ENCODE data around the gene IGFL4. TPM values are rescaled to one million over a fixed set of nuclear protein-coding genes. Genes with fewer than 3 reads are reported as not detected.

Gene IGFL4
- total RNA-seq, 4 donors from 2014 or later, result not detected

GRCh38 chr19:45999653-46000121 lies 41.1 kb downstream of the IGFL4 start:
- WGBS, 2 donors (ENCODE audit: low coverage in 1 of 2), result 36 to 56% methylated on average over 3 to 14 of the region's 14 CpGs
- no peak for DNase-seq
- H3K36me3 ChIP-seq, result no peaks in the 10 kb centered on the region
- TF ChIP-seq EP300 (IDR thresholded peaks at IDR 0.05; ENCODE audit: low read depth) (no peak), POLR2A (IDR thresholded peaks at IDR 0.05) (no peak), CTCF (IDR thresholded peaks at IDR 0.05) (no peak), POLR2AphosphoS5 (IDR thresholded peaks at IDR 0.05) (no peak)
- intact Hi-C loops (cut with DNase I; ENCODE audit: low total_unique reads) (loop anchor here (5.0 kb wide), 1 partner anchor 908 kb away; no protein-coding TSS in a partner anchor), in situ Hi-C loops (cut with MboI; ENCODE audit: low pct_ligation_motif_present in 1 of 4, low pct_unique_long_range_greater_than_20kb in 1 of 4, low sequenced_read_pairs in 3 of 4) (no loop called here)
- H3K27me3 ChIP-seq, result no peaks in the 10 kb centered on the region
- no peak overlapping the region for H3K4me3 ChIP-seq
- H3K27ac ChIP-seq, result no peak overlapping the region
- peaks cover 13 to 19% (median 15%) of the 10 kb centered on the region in 4 donors for H3K4me1 ChIP-seq
- H3K9me3 ChIP-seq, result no peaks in the 10 kb centered on the region

DNA sequence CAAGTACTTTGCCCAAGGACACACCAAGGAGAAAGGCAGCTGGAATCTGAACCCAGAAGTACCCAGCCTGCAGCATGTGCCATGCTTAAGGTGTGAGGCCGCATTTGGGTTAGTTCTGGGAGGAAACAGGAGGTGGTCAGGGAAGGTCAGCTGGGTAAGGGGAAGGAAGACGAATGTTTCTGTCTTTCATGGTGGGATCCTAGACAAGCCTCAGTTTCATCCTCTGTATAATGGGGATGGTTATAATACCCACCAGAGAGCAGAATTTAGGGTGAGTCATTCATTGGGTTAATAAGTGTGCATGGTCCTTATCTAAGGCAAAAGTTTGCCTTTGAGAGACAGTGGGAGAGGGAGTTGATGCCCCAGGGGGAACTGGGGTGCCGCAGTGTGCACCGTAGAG lies 42.0 kb downstream of the IGFL4 start:
- in situ Hi-C loops (cut with MboI; ENCODE audit: low pct_ligation_motif_present in 1 of 4, low pct_unique_long_range_greater_than_20kb in 1 of 4, low sequenced_read_pairs in 3 of 4), result no loop called here
- 94 to 95% methylated on average over 4 of the region's 4 CpGs for WGBS, 2 donors (ENCODE audit: low coverage in 1 of 2)

GRCh38 chr19:45996933-45997332 lies 43.9 kb downstream of the IGFL4 start:
- DNase-seq, result no peak
- intact Hi-C loops (cut with DNase I; ENCODE audit: low total_unique reads), result loop anchor here (5.0 kb wide), 1 partner anchor 910 kb away; no protein-coding TSS in a partner anchor
- Histone ChIP-seq H3K4me1 (peaks cover 15 to 20% (median 18%) of the 10 kb centered on the region in 4 donors), H3K9me3 (no peaks in the 10 kb centered on the region), H3K27me3 (no peaks in the 10 kb centered on the region), H3K36me3 (no peaks in the 10 kb centered on the region), H3K27ac (no peak overlapping the region), H3K4me3 (no peak overlapping the region)
- in situ Hi-C loops (cut with MboI; ENCODE audit: low pct_ligation_motif_present in 1 of 4, low pct_unique_long_range_greater_than_20kb in 1 of 4, low sequenced_read_pairs in 3 of 4), result no loop called here
- WGBS, 2 donors (ENCODE audit: low coverage in 1 of 2), result 91 to 93% methylated on average over 6 to 8 of the region's 8 CpGs
- no peak for TF ChIP-seq POLR2AphosphoS5 (IDR thresholded peaks at IDR 0.05)
- no peak for TF ChIP-seq POLR2A (IDR thresholded peaks at IDR 0.05)
- no peak for TF ChIP-seq EP300 (IDR thresholded peaks at IDR 0.05; ENCODE audit: low read depth)
- no peak for TF ChIP-seq CTCF (IDR thresholded peaks at IDR 0.05)

More for the DNA sequence above, 42.0 kb downstream of the IGFL4 start:
- no peaks in the 10 kb centered on the region for H3K36me3 ChIP-seq
- H3K4me1 ChIP-seq, result peaks cover 15 to 20% (median 18%) of the 10 kb centered on the region in 4 donors
- no peak overlapping the region for H3K4me3 ChIP-seq
- H3K27me3 ChIP-seq, result no peaks in the 10 kb centered on the region
- TF ChIP-seq POLR2AphosphoS5 (IDR thresholded peaks at IDR 0.05) (no peak), EP300 (IDR thresholded peaks at IDR 0.05; ENCODE audit: low read depth) (no peak), CTCF (IDR thresholded peaks at IDR 0.05) (no peak), POLR2A (IDR thresholded peaks at IDR 0.05) (no peak)
- H3K9me3 ChIP-seq, result no peaks in the 10 kb centered on the region
- no peak overlapping the region for H3K27ac ChIP-seq
- DNase-seq, result no peak
- intact Hi-C loops (cut with DNase I; ENCODE audit: low total_unique reads), result loop anchor here (5.0 kb wide), 1 partner anchor 908 kb away; no protein-coding TSS in a partner anchor

DNA sequence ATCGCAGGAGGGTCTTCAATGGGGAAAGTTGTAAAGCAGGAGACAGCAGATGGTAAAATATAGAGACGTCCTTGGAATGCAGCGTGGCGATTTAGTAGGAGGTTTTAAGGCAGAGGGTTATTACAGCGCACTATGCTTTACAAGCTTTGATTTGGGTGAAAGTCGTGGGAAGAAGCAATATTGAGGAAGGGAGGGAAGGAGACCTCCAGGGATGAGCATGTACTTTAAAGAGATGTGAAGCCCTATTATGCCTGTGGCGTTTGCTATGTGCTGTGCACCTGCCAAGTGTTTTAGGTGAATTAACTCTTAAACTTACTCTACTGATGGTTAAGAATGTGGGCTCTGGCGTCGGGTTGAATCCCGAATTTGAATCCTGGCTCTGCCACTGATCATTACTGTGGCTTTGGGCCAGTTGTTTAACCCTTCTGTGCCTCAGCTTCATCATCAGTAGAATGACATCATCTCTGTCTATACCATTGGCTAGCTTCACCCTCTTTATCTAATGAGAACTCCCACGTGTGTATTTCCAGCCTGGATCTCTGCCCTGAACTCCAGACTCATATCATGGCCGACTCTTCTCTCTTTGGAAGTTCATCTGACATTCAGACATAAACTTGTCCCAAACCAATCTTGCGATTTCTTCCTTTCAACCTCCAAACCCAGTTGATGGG lies 45.0 kb downstream of the IGFL4 start:
- TF ChIP-seq POLR2A (IDR thresholded peaks at IDR 0.05) (no peak), CTCF (IDR thresholded peaks at IDR 0.05) (no peak), POLR2AphosphoS5 (IDR thresholded peaks at IDR 0.05) (no peak)
- in situ Hi-C loops (cut with MboI; ENCODE audit: low pct_ligation_motif_present in 1 of 4, low pct_unique_long_range_greater_than_20kb in 1 of 4, low sequenced_read_pairs in 3 of 4), result no loop called here
- Histone ChIP-seq H3K4me1 (peaks cover 15 to 20% (median 16%) of the 10 kb centered on the region in 4 donors), H3K36me3 (no peaks in the 10 kb centered on the region), H3K27ac (peak overlapping the region; percentile 76 to 92 (median 85)), H3K27me3 (peaks cover under 1% of the 10 kb centered on the region), H3K9me3 (no peaks in the 10 kb centered on the region), H3K4me3 (peak overlapping the region; percentile 61 to 96 (median 78))
- intact Hi-C loops (cut with DNase I; ENCODE audit: low total_unique reads), result loop anchor here (5.0 kb wide), 1 partner anchor 911 kb away; no protein-coding TSS in a partner anchor
- DNase-seq, result no peak
- WGBS, 2 donors (ENCODE audit: low coverage in 1 of 2), result 11 to 14% methylated on average over 13 of the region's 13 CpGs

Data from transverse colon (tissue), 4 donors.